Endothelial cell of umbilical vein (primary cell): ENCODE results near the gene DUSP2. TPM values are rescaled to one million over a fixed set of nuclear protein-coding genes. Genes with fewer than 3 reads are reported as not detected.

Source experiments
- BruUV-seq: library from RNA; stranded (reverse); fragments of 400-500 nt; replicated peaks from 2 replicates; lab custom pipeline; 2021; lab: Mats Ljungman, UMichigan
- CTCF ChIA-PET: fragments of 300-600, 350-600 bp; sonication (Branson Sonifier 250); formaldehyde crosslinking; loops from one replicate; lab custom pipeline; 2021; ENCODE audit warnings: antibody characterized with exemption, inconsistent platforms; lab: Charles Lee
- POLR2A ChIA-PET: fragments of 300-600, 350-600 bp; sonication (Branson Sonifier 250); formaldehyde crosslinking; loops from one replicate; lab custom pipeline; 2021; ENCODE audit warnings: antibody characterized with exemption, inconsistent platforms; lab: Charles Lee
- DNase-seq: peaks from one replicate; pipeline ENCODE4 v3.0.0-alpha.2; 2011; ENCODE audit warnings: low read depth, low spot score
- FAIRE-seq: peaks from 2 replicates; lab custom pipeline; 2011; peaks lifted over from hg19 to GRCh38; lab: Jason Lieb, UNC
- H2AFZ ChIP-seq: 2 replicates; pipeline ENCODE4 v1.6.0; 2012; ENCODE audit warnings: low read depth, low read length, control low read depth, inconsistent platforms
- H3K27ac ChIP-seq: 2 replicates; pipeline ENCODE4 v1.5.1; 2011; ENCODE audit warnings: low read depth, mild to moderate bottlenecking, control low read depth, low read length, moderate library complexity; ENCODE audit not compliant: insufficient read depth
- H3K27me3 ChIP-seq, 2 experiments: 2 replicates each; pipeline versions ENCODE4 v1.6.0 to v1.6.1; 2011; ENCODE audit warnings: low read length in 2 of 2, mixed read lengths in 1 of 2; ENCODE audit not compliant: control insufficient read depth in 2 of 2, insufficient read depth in 2 of 2
- H3K36me3 ChIP-seq, 2 experiments: 2 replicates in 1 of 2; 3 replicates in 1 of 2; pipeline ENCODE4 v1.5.1; 2011; ENCODE audit warnings: low read length in 2 of 2, mild to moderate bottlenecking in 1 of 2, moderate library complexity in 1 of 2; ENCODE audit not compliant: control insufficient read depth in 2 of 2, insufficient read depth in 2 of 2; ENCODE audit errors: extremely low read depth in 1 of 2
- H3K4me1 ChIP-seq: 3 replicates; pipeline ENCODE4 v1.5.1; 2011; ENCODE audit warnings: mild to moderate bottlenecking, low read length; ENCODE audit not compliant: control insufficient read depth, insufficient read depth; ENCODE audit errors: extremely low read depth
- H3K4me2 ChIP-seq: 2 replicates; pipeline ENCODE4 v1.6.1; 2011; ENCODE audit warnings: low read length, control low read depth, mixed read lengths; ENCODE audit not compliant: insufficient read depth
- H3K4me3 ChIP-seq, 3 experiments: fragments of 200-600 bp in 1 of 3; sonication (generic), shearing (Covaris generic) in 1 of 3; replicated peaks in 1 of 3; 2 replicates each; pipeline ENCODE4 v1.5.1; 2011 to 2016; ENCODE audit warnings: control low read depth in 3 of 3, low read length in 3 of 3, mild to moderate bottlenecking in 2 of 3, inconsistent platforms in 1 of 3, low read depth in 1 of 3, moderate library complexity in 1 of 3; ENCODE audit not compliant: insufficient read depth in 1 of 3
- H3K79me2 ChIP-seq: 2 replicates; pipeline ENCODE4 v1.6.0; 2012; ENCODE audit warnings: low read length, inconsistent platforms; ENCODE audit not compliant: control insufficient read depth, insufficient read depth
- H3K9ac ChIP-seq: replicated peaks from 2 replicates; pipeline ENCODE3; 2011; ENCODE audit warnings: low read length, control low read depth; ENCODE audit not compliant: insufficient read depth; ENCODE audit errors: extremely low read depth
- H3K9me1 ChIP-seq: replicated peaks from 3 replicates; pipeline ENCODE4 v1.6.0; 2011; ENCODE audit warnings: mild to moderate bottlenecking, low read length; ENCODE audit not compliant: control insufficient read depth, insufficient read depth; ENCODE audit errors: extremely low read depth
- H3K9me3 ChIP-seq: replicated peaks from 2 replicates; pipeline ENCODE4 v1.5.1; 2012; ENCODE audit warnings: low read length, inconsistent platforms; ENCODE audit not compliant: control insufficient read depth, insufficient read depth
- H4K20me1 ChIP-seq: replicated peaks from 2 replicates; pipeline ENCODE3; 2011; ENCODE audit warnings: mild to moderate bottlenecking, low read length; ENCODE audit not compliant: control insufficient read depth, insufficient read depth; ENCODE audit errors: extremely low read depth
- CTCF ChIP-seq, 2 donors: IDR thresholded peaks; 1 replicate in 1 of 2; 2 replicates in 1 of 2; pipeline ENCODE4 v1.5.1; 2011; ENCODE audit warnings: low read length in 2 of 2, mild to moderate bottlenecking in 2 of 2, moderate library complexity in 2 of 2, control low read depth in 1 of 2, inconsistent platforms in 1 of 2, low read depth in 1 of 2; ENCODE audit not compliant: insufficient read depth in 1 of 2; ENCODE audit errors: extremely low read depth in 1 of 2
- EZH2 ChIP-seq: IDR thresholded peaks from 2 replicates; pipeline ENCODE4 v1.6.1; 2012; ENCODE audit warnings: borderline replicate concordance, low read depth, mild to moderate bottlenecking, moderate library complexity, low read length, inconsistent platforms; ENCODE audit not compliant: severe bottlenecking
- FOS ChIP-seq: IDR thresholded peaks from 2 replicates; pipeline ENCODE4 v1.6.1; 2011; ENCODE audit warnings: mild to moderate bottlenecking, low read length, moderate library complexity, borderline replicate concordance; ENCODE audit not compliant: insufficient read depth
- GATA2 ChIP-seq: IDR thresholded peaks from 2 replicates; pipeline ENCODE4 v1.7.0; 2011; ENCODE audit warnings: low read depth, mild to moderate bottlenecking, moderate library complexity, mixed read lengths, low read length; ENCODE audit not compliant: insufficient read length, insufficient read depth
- JUN ChIP-seq: IDR thresholded peaks from 2 replicates; pipeline ENCODE4 v1.6.1; 2011; ENCODE audit warnings: borderline replicate concordance, low read depth; ENCODE audit not compliant: insufficient read length, insufficient read depth
- MAX ChIP-seq: IDR thresholded peaks from 2 replicates; pipeline ENCODE4 v1.6.1; 2011; ENCODE audit not compliant: insufficient read depth, insufficient read length
- MYC ChIP-seq: IDR thresholded peaks from one replicate; pipeline ENCODE4 v1.6.1; 2011; ENCODE audit warnings: mild to moderate bottlenecking, low read depth, low read length
- POLR2A ChIP-seq: IDR thresholded peaks from 2 replicates; pipeline ENCODE4 v1.6.1; 2012; ENCODE audit warnings: low read depth, mild to moderate bottlenecking, control low read depth, low read length
- POLR2AphosphoS5 ChIP-seq: IDR thresholded peaks from 2 replicates; pipeline ENCODE4 v1.6.1; 2012; ENCODE audit warnings: low read depth, mild to moderate bottlenecking, control low read depth, low read length, moderate library complexity; ENCODE audit not compliant: insufficient read depth
- dilution Hi-C: fragments of 300-500 bp; cut with MboI; formaldehyde crosslinking; loops from one replicate; pipeline ENCODE4 v1.15.0; 2019; ENCODE audit warnings: low sequenced_read_pairs; ENCODE audit not compliant: extremely low pct_ligation_motif_present
- intact Hi-C: fragments of 100-400 bp; cut with micrococcal nuclease; formaldehyde crosslinking; loops from one replicate; pipeline ENCODE4 v1.10.0; 2022
- polyA plus RNA-seq, 4 experiments: library from polyadenylated mRNA; depleted of rRNA in 3 of 4; stranded (reverse) in 3 of 4; unstranded in 1 of 4; fragments of >200 nt; gene quantifications; 2 replicates each; pipeline versions ENCODE4 v1.2.1 to v1.2.3, GENCODE V29; 2011 to 2012; ENCODE audit warnings: missing spikeins in 1 of 4
- total RNA-seq: library from RNA; stranded (reverse); gene quantifications from 2 replicates; pipeline ENCODE4 v1.2.3, GENCODE V29; 2021

The DUSP2 gene
- total and polyA plus RNA-seq, 2 donors (not counting 3 experiments of a cell fraction or from before 2014, with no cell fraction given), result 0.33 TPM

- H3K9ac ChIP-seq, result no peak overlapping the region
- DNase-seq (no peak), FAIRE-seq (no peak)
- no peak overlapping the region for H3K27ac ChIP-seq
- ChIA-PET CTCF (no interaction called here), POLR2A (no interaction called here)
- H3K9me1 ChIP-seq, result no peaks in the 10 kb centered on the region
- no peaks in the 10 kb centered on the region for H3K36me3 ChIP-seq
- no peaks in the 10 kb centered on the region for H3K79me2 ChIP-seq
- H3K4me3 ChIP-seq, result no peak overlapping the region
- H3K4me2 ChIP-seq, result no peak overlapping the region
- TF ChIP-seq POLR2A (no peak), JUN (no peak), POLR2AphosphoS5 (no peak), EZH2 (no peak), CTCF (IDR thresholded peaks at IDR 0.05; ENCODE audit: extremely low read depth in 1 of 2, insufficient read depth in 1 of 2, low read depth in 1 of 2, low read length in 2 of 2) (no peak), MYC (no peak), GATA2 (no peak), FOS (no peak), MAX (no peak)
- H3K4me1 ChIP-seq, result no peaks in the 10 kb centered on the region
- peaks cover 0 to 2% of the 10 kb centered on the region in 2 experiments for H3K27me3 ChIP-seq
- H4K20me1 ChIP-seq, result no peaks in the 10 kb centered on the region
- intact Hi-C loops (no loop called here), dilution Hi-C loops (no loop called here)
- H3K9me3 ChIP-seq, result no peaks in the 10 kb centered on the region
- H2AFZ ChIP-seq, result no peak overlapping the region
- BruUV-seq, result no TSS peak
Measured at GRCh38 chr2:96100893-96101304, 44.3 kb downstream of the DUSP2 start.
